GM18861 (cell line): ENCODE results near the gene PCDHGA3.
"Not testable (repeated sequence)": the region's sequence is repeated elsewhere in the genome, so short reads cannot be mapped to it uniquely, and the experiment has no call there.

Source experiments
- ATAC-seq: cut with Tn5 transposase; IDR thresholded peaks from one replicate; pipeline ENCODE4 v1.9.1; 2021; ENCODE audit not compliant: unreplicated experiment

The PCDHGA3 gene

DNA sequence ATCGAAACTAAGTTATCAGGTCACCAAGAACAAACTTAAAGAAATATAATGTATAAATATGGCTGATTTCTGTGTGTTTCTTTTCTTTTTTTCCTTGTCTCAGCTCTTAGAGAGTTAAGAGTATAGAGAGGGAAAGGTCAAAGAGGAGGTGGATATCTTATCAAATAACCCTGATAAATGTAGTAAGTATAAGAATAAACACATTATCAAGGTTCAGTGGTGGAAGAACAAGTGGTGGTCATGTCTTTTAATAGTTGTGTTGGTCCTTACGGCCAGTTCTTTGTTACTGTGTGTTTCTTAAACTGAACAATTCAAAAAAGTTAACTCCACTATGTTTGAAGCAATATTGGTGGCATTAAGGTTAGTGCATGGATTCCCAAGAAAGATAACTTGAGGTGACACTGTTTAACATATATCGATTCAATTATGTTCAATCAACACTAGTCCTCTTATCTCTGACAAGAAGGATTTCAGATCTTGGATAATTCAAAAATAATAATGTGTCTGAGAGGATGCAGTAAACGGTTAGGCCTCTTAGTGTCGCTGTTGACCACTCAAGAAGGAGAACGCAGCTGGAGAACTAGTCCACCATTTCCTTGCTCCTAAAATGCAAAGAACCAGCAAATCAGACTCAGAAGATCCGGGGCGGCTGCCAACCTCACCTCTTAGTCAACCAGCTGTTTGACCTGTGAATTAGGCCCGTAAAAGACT lies at the start of gene PCDHGA3:
TSS of gene PCDHGA3 (plus strand) at position 588 of the 711 bp plus-strand sequence. CDS start 205 bp downstream, outside the sequence.
- ATAC-seq, result no peak

DNA sequence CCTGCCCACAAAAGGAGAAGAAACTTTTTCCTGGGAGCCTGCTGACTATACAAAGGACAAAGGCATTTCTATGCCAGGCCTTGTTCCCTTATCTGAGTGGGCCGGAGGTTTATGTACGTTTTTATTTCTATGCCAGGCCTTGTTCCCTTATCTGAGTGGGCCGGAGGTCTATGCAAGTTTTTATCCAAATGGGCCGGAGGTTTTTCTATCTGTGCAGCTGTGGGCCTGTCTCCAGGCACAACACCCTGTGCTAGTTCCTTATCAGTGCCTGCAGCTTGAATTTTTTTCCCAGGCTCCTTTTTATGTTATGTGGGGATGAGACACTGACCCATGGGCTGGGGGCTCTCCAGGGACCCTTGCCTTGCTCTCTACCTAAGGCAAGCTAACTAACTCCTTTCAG lies 45.3 kb upstream of the PCDHGA3 start:
- ATAC-seq, result no peak

DNA sequence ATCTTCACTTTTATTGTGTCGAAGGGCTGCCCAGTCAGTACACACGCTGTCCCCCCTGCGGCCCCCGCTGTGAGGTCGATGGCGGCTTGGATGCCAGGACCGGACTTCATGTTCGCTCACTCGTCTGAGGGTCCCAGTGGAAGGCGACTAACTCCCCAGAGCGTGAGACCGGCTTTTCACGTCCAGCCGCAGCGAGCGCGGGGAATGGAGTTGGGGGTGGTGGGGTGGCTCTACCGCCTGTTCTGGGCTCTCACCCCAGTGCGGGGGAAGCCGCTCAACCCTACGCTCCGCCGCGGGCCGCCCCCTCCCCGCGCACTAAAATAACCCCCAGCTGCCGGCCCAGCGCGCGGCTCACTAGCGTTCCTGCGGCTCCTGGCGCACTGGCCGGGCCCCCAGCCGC lies 39.9 kb upstream of the PCDHGA3 start, which contains the start of gene SLC25A2:
TSS of gene SLC25A2 (minus strand) at position 294 of the 400 bp plus-strand sequence. CDS start at position 110, 184 bp downstream.
- ATAC-seq, result no peak

DNA sequence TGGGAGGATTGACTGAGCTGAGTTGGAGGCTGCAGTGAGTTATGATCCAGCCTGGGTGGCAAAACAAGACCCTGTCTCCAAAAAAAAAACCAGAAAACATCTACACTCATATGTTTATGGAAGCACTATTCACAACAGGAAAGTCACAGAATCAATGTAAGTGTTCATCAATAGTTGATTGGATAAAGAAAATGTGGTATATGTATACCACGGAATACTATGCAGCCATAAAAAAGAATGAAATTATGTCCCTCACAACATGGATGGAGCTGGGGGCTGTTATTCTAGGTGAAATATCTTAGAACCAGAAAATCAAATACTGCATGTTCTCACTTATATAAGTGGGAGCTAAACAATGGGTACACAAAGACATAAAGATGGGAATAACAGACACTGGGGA lies 37.0 kb upstream of the PCDHGA3 start:
- no peak for ATAC-seq

DNA sequence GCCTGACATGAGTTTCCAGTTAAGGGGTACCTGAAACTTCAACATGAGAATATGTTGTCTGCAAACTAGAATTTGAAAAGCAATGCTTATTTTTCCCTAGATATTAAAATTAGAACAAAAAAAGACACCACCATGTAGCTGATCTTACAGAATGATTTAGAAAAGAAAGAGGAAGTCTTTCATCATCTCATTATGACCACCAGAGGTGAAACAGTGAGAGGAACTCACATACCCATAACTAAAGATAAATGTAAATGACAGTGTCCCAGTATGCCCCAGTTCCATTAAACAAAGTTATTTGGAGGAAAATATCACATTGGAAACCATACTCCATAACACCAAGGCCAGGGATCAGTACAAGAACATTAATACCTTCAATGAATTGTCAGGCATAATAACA lies 29.9 kb upstream of the PCDHGA3 start:
- ATAC-seq, result no peak

DNA sequence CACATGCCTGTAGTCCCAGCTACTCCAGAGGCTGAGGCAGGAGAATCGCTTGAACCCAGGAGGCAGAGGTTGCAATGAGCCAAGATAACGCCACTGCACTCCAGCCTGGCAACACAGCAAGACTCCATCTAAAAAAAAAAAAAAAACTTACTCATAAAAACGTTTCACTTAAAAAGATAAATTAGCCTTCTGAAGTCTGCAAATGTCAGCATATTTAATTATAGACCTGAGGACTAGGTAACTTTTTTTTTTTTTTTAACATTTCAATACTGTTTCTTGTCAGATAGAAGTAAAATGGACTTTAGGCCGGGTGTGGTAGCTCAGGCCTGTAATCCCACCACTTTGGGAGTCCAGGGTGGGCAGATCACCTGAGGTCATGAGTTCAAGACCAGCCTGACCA lies 26.7 kb upstream of the PCDHGA3 start:
- ATAC-seq, result not testable (repeated sequence)

DNA sequence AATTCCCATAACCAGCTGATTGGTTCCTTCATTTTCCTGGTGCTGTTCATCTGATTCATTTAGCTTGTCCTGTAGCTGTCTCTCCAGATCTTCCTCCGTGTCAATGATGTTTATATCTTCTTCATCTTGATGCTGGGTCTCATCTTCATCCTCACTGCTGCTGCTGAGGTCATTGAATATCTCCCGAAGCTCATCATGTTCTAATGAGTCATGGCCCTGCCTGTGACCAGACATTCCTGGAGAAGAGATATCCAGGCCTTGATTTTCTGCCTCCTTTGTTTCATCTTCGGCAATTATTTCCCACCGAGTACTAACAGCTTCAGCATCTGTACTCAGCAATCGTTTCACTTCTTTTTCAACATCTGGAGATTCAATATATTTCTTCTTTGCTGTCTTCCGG lies 24.4 kb upstream of the PCDHGA3 start:
- ATAC-seq, result no peak

DNA sequence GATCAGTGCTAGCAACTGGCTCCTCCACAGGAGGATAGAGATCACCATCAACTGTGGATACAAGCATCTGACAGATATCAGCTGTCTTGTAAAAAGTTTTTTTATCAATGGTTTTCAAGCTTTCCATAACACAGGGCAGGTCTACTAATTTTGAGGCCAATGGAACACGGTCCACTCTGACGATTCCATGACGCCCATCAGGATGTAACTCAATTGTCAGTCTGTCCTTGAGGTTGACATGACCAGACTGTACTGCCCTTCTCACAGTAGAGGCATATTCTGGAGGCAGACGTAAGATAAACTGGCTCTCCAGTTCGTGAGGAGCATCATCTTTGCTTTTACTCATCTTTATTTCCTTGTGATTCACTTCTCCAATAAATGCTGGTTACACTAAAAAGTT lies 23.9 kb upstream of the PCDHGA3 start:
- no peak for ATAC-seq

DNA sequence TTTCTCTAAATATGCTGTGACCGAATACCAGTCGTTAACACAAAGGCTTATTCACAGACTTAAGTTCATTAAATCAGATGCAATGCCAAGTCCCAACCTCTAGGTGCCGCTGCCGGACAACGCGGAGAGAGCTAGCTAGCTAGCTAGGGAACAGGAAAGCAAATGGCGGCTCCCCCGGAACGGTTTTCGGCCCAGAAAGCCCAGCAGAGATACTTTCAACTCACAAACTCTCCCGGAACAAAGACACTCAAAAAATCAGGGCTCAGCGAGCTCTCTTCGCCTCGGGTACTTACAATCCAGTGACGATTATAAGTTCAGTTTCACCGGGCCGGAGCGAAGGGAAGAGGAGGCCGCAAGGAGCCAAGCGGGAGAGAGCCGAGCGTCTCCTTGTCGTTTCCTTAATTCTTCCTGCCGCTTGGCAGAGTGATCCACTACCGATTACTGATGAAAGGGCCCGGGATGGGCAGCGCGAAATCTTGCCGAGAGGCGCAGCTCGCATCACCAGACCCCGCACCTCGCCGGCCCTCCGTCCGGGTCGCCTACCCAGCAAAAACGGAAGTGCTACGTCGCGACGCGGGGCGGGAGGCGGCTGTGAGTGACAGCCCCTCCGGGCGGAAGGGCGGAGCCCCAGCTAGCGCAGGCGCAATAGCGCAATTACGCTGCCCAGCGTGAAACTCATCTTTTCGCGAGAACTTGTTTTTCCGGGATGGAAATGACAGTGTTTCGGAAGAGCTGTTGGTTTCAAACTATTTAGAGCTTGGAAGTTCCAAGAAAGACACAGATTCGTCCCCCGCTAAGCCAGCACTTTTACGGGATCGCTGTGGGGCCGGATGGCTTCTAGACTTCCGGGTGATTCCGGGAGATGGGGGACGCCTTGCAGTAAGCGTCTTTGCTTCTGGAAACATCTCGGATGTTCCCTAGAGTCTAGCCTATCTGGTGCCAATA lies 23.1 kb upstream of the PCDHGA3 start, which contains the start of gene TAF7:
TSS of gene TAF7 (minus strand) at position 560 of the 945 bp plus-strand sequence. CDS start 740 bp downstream, outside the sequence.
- peak; percentile 88 for ATAC-seq

DNA sequence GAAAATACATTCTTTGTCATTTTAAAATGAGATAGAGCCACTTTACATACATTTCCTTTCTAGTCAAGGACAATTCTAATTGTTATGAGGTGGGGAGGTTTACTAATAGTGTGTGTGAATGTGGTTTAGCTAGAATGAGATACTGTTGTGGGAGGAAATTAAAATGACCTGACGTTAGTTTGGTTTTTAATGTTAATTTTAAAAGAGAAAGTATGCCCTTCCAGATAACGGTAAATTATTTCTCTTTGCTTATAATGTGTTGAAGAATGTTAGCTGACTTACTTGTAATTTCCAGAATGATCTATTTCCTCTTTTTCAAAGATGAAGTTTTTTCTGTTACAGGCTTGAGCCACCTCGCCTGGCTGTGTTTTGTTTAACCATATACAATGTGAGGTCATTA lies 21.4 kb upstream of the PCDHGA3 start:
- no peak for ATAC-seq

DNA sequence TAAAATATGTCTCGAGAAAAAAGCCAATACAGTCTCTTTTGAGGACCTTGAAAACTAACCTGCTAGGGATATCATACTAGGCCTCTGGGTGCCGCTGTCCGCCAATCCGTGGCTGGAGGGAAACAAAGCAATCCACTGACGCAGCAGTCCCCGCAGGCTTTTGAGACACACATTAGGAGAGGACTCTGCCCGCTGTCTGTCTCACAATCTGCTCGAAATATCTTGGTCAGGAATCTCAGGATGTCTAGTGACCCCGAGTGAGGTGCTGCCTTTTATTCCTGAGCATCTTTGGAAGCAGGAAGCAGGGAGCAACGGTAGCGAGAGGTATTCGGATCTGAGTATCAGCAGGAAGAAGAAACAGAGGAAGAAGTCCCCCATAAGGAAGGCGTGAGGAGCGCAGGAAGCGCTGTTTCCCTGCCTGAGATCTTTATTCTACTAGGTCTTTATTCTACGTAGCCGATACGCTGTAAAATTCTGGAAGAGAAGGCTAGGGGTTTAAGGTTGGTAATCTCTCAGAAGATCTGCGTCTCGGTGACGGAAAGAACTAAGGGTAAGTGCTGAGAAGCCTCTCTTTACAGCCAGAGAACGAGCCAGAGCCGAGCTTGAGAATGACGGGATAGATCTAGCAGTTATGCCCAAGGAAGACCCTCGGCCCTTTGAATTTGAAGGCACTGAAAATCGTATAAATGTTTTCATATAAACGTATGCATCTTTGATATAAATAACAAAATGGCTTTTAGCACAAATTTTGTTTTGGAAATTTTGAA lies 17.4 kb upstream of the PCDHGA3 start:
- no peak for ATAC-seq

DNA sequence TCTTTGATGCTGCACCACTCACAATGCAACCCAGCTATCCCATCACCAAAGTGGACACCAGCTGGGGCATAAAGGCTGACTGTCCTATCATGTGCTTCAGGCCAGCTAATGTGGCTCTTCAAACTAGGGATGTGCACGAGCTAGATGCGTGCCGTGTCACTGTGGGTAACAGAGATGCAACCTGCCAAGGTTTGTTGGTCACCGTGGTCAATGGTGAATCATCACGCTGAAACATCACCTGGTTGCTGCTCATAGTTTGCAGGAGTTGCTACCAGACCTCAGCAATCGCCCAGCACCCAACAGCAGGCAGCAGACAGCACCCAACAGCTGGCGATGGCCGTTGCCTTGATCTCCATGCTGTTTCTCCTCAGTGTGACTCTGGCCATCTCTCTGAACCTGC lies 15.4 kb upstream of the PCDHGA3 start:
- ATAC-seq, result no peak

DNA sequence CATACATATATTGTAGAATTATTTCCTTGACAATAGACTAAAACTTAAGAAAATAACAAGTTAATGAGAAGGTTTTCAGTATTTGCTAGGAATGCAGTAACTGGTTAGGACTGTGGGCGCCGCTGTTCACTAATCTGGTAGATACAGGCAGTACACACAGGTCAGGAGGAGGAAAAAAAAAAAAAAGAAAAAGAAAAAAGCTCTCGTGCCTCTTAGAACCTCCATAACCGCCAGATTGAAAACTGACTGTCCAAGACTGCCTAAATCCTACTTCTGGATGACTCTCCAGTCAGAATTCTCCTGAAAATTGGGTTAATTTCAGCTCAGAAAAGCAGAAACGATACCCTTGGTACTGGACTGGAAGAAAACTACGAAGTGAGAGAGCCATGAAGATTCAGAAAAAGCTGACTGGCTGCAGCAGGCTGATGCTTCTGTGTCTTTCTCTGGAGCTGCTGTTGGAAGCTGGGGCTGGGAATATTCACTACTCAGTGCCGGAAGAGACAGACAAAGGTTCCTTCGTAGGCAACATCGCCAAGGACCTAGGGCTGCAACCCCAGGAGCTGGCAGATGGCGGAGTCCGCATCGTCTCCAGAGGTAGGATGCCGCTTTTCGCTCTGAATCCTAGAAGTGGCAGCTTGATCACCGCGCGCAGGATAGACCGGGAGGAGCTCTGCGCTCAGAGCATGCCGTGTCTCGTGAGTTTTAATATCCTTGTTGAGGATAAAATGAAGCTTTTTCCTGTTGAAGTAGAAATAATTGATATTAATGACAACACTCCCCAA lies 13.1 kb upstream of the PCDHGA3 start, which contains the start of gene PCDHGA1:
TSS of gene PCDHGA1 (plus strand) at position 216 of the 782 bp plus-strand sequence.
- ATAC-seq, result no peak

DNA sequence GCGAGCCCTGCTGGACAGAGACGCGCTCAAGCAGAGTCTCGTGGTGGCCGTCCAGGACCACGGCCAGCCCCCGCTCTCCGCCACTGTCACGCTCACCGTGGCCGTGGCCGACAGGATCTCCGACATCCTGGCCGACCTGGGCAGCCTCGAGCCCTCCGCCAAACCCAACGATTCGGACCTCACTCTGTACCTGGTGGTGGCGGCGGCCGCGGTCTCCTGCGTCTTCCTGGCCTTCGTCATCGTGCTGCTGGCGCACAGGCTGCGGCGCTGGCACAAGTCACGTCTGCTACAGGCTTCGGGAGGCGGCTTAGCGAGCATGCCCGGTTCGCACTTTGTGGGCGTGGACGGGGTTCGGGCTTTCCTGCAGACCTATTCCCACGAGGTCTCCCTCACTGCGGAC lies 11.1 kb upstream of the PCDHGA3 start:
- ATAC-seq, result not testable (repeated sequence)

DNA sequence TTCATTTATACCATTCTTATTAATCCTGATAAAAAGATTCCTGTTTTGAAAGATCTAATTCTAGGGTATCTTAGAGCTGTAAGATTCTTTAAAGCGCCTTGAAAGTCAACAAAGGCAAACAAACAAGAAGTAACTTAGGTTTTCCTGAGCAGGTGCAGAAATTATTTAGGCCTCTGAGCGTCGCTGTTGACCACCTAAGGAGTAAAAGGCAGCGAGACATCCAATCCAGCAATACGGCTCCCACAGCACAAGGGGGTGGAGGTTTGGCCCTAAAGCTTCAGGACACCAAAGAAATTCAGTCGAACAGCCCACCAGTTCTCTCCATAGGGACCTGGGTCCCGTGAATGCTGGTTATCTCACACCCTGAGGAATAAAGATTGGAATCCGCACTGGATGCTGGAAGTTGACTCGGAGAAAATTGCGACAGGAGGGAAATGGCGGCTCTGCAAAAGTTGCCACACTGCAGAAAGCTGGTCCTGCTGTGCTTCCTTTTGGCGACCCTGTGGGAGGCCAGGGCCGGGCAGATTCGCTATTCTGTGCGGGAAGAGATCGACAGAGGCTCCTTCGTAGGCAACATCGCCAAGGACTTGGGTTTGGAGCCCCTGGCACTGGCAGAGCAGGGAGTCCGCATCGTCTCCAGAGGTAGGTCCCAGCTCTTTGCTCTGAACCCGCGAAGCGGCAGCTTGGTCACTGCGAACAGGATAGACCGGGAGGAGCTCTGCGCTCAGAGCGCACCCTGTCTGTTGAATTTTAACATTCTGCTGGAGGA lies 4.9 kb upstream of the PCDHGA3 start, which contains the start of gene PCDHGA2:
TSS of gene PCDHGA2 (plus strand) at position 223 of the 769 bp plus-strand sequence.
- ATAC-seq, result no peak

DNA sequence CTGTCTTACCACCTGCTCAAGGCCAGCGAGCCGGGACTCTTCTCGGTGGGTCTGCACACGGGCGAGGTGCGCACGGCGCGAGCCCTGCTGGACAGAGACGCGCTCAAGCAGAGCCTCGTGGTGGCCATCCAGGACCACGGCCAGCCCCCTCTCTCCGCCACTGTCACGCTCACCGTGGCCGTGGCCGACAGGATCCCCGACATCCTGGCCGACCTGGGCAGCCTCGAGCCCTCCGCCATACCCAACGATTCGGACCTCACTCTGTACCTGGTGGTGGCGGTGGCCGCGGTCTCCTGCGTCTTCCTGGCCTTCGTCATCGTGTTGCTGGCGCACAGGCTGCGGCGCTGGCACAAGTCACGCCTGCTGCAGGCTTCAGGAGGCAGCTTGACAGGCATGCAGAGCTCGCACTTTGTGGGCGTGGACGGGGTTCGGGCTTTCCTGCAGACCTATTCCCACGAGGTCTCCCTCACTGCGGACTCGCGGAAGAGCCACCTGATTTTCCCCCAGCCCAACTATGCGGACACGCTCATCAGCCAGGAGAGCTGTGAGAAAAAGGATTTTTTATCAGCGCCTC lies 2.8 kb upstream of the PCDHGA3 start:
- not testable (repeated sequence) for ATAC-seq

DNA sequence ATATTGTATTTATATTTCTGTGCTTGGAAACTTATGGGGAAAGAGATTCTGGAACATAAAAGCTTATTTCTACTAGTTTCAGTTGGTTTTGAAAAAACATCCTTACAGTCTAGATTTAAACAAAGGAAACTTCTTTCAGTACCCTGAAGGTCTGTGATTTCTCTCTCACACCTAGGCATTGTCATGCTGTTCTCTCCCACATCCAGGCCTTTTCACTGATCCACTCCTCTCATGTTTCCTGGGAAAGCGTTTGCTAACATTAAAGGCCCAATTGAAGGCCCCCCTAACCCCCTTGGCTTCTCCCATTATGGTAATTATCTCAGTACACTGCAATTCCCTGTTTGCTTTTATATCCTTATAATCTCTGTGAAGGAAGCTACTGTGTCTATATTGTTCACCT lies 856 bp upstream of the PCDHGA3 start:
- ATAC-seq, result no peak

DNA sequence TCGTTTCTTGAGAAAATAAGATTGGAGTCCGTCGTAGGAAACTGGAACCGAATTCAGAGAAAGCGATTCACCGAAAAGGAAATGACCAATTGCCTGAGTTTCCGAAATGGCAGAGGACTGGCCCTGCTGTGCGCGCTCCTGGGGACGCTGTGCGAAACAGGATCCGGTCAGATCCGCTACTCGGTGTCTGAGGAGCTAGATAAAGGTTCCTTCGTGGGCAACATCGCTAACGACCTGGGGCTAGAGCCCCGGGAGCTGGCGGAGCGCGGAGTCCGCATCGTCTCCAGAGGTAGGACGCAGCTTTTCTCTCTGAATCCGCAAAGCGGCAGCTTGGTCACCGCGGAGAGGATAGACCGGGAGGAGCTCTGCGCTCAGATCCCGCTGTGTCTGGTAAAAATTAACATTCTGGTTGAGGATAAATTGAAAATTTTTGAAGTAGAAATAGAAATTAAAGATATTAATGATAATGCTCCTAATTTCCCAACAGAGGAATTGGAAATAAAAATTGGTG lies 379 bp downstream of the PCDHGA3 start:
- no peak for ATAC-seq

DNA sequence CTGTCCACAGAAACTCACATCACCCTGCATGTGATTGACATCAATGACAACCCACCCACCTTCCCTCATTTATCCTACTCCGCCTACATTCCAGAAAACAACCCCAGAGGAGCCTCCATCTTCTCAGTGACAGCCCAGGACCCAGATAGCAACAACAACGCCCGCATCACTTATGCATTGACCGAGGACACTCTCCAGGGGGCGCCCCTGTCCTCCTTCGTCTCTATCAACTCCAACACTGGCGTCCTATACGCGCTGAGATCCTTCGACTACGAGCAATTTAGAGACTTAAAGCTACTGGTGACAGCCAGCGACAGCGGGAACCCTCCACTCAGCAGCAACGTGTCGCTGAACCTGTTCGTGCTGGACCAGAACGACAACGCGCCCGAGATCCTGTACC lies 1.7 kb downstream of the PCDHGA3 start:
- ATAC-seq, result no peak
